DMS153 treated with DMSO at 0.1 percent for 48 hours (cell line): Measurements from ENCODE around the gene SFXN1.
"Not testable (repeated sequence)": the region's sequence is repeated elsewhere in the genome, so short reads cannot be mapped to it uniquely, and the experiment has no call there.

Experiments
- DNase-seq: peaks from one replicate; lab custom pipeline; 2025; ENCODE audit not compliant: unreplicated experiment; lab: John Stamatoyannopoulos, UW

The SFXN1 gene

GRCh38 chr5:175478384-175479124, at the start of gene SFXN1:
Gene SFXN1, plus strand, starts transcription at chr5:175478560. Its CDS starts 13,544 bp downstream, at chr5:175492104.
- DNase-seq = no peak

GRCh38 chr5:175434800-175435199, 43.6 kb upstream of the SFXN1 start:
- DNase-seq = no peak

GRCh38 chr5:175436359-175436758, 42.0 kb upstream of the SFXN1 start:
- DNase-seq = no peak

GRCh38 chr5:175438234-175438857, 40.0 kb upstream of the SFXN1 start:
- DNase-seq = no peak

GRCh38 chr5:175443514-175444059, 34.8 kb upstream of the SFXN1 start:
- DNase-seq = no peak

GRCh38 chr5:175444060-175444904, 34.1 kb upstream of the SFXN1 start, which contains the start of gene DRD1:
Gene DRD1, minus strand, starts transcription at chr5:175444182. Its CDS starts 1,083 bp downstream, at chr5:175443099.
- DNase-seq = no peak

- no peak for DNase-seq
These were observed 33.4 kb upstream of the SFXN1 start for GRCh38 chr5:175444905-175445456.

- DNase-seq = not testable (repeated sequence)
These were observed 32.0 kb upstream of the SFXN1 start for GRCh38 chr5:175446378-175446777.

- DNase-seq = no peak
These were observed 30.8 kb upstream of the SFXN1 start for GRCh38 chr5:175447571-175447970.

- no peak for DNase-seq
These were observed 30.1 kb upstream of the SFXN1 start for GRCh38 chr5:175448276-175448675.

- DNase-seq = no peak
These were observed 26.2 kb upstream of the SFXN1 start for GRCh38 chr5:175452166-175452565.

- DNase-seq = not testable (repeated sequence)
These were observed 24.0 kb upstream of the SFXN1 start for GRCh38 chr5:175454338-175454737.

- DNase-seq = no peak
These were observed 22.1 kb upstream of the SFXN1 start for GRCh38 chr5:175456105-175456742.

GRCh38 chr5:175457466-175457865, 20.9 kb upstream of the SFXN1 start:
- DNase-seq = no peak

- DNase-seq = peak; percentile 4
These were observed 18.2 kb upstream of the SFXN1 start for GRCh38 chr5:175460126-175460525.

- no peak for DNase-seq
These were observed 17.8 kb upstream of the SFXN1 start for GRCh38 chr5:175460552-175460951.

- no peak for DNase-seq
These were observed 17.0 kb upstream of the SFXN1 start for GRCh38 chr5:175461370-175461769.

- peak; percentile 42 for DNase-seq
These were observed 14.7 kb upstream of the SFXN1 start for GRCh38 chr5:175463641-175464040.

GRCh38 chr5:175464074-175464941, 14.1 kb upstream of the SFXN1 start:
- peak; percentile 51 for DNase-seq

- no peak for DNase-seq
These were observed 13.5 kb upstream of the SFXN1 start for GRCh38 chr5:175464942-175465233.
